ENCODE measurements around the gene CYP2A6. TPM values are rescaled to one million over a fixed set of nuclear protein-coding genes. Genes with fewer than 3 reads are reported as not detected.
A peak's percentile ranks its signal among the peaks of the same experiment; 100 is the strongest.
"Not testable (repeated sequence)": the region's sequence is repeated elsewhere in the genome, so short reads cannot be mapped to it uniquely, and the experiment has no call there.

The CYP2A6 gene
- polyA plus RNA-seq, 2 donors: not detected

DNA sequence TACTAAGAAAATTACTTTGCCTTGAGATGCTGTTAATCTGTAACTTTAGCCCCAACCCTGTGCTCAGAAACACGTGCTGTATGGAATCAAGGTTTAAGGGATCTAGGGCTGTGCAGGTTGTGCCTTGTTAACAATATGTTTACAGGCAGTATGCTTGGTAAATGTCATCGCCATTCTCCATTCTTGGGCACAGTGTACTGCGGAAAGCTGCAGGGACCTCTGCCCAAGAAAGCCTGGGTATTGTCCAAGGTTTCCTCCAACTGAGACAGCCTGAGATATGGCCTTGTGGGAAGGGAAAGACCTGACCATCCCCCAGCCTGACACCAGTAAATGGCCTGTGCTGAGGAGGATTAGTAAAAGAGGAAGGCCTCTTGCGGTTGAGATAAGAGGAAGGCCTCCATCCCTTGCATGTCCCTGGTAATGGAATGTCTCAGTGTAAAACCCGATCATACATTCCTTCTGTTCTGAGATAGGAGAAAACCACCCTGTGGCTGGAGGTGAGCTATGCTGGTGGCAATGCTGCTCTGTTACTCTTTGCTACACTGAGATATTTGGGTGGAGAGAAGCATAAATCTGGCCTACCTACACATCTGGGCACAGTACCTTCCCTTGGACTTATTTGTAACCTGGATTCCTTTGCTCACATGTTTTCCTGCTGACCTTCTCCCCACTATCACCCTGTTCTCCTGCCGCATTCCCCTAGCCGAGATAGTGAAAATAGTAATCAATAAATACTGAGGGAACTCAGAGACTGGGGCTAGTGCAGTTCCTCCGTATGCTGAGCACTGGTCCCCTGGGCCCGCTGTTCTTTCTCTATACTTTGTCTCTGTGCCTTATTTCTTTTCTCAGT lies 27.3 kb downstream of the CYP2A6 start:
- not testable (repeated sequence) for H3K9me3 ChIP-seq (ENCODE audit: control insufficient read depth in 2 of 2, insufficient read depth in 1 of 2, low read depth in 1 of 2, low read length in 1 of 2); H3K27ac ChIP-seq (ENCODE audit: low read depth in 2 of 2, low read length in 1 of 2); H3K36me3 ChIP-seq (ENCODE audit: control insufficient read depth in 2 of 2, insufficient read depth in 2 of 2, low read length in 1 of 2); H3K4me3 ChIP-seq (ENCODE audit: low read depth in 1 of 2, low read length in 2 of 2); H3K4me1 ChIP-seq (ENCODE audit: control insufficient read depth in 2 of 2, insufficient read depth in 2 of 2, low read length in 1 of 2); H3K27me3 ChIP-seq (ENCODE audit: control insufficient read depth in 1 of 2, insufficient read depth in 2 of 2, low read length in 2 of 2)
- WGBS, 2 donors: 65 to 80% methylated on average over 9 of the region's 9 CpGs

DNA sequence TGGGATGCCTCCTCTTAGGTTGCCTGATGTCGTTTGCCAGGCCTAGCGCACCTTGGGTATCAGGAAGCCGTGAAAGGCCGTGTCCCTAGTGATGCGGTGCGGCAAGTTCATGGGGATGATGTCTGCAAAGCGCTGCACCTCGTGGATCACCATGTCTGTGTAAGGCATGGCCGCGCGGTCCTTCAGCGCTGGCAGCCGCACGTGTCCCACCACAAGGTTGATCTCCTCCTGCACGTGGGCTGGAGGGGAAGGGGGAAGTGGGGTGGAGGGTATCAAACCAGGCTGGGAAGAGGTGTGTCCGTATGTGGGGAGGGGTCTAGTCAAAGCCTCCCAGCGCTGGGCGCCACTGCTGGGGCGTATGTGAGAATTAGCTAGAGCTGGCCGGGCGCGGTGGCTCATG lies 28.1 kb downstream of the CYP2A6 start:
- WGBS, 2 donors: 90 to 92% methylated on average over 22 of the region's 22 CpGs
- Histone ChIP-seq H3K4me3 (ENCODE audit: low read depth in 1 of 2, low read length in 2 of 2) (no peak overlapping the region), H3K9me3 (ENCODE audit: control insufficient read depth in 2 of 2, insufficient read depth in 1 of 2, low read depth in 1 of 2, low read length in 1 of 2) (no peaks in the 10 kb centered on the region), H3K36me3 (ENCODE audit: control insufficient read depth in 2 of 2, insufficient read depth in 2 of 2, low read length in 1 of 2) (peaks cover 0 to 5% of the 10 kb centered on the region in 2 donors), H3K27ac (ENCODE audit: low read depth in 2 of 2, low read length in 1 of 2) (no peak overlapping the region), H3K27me3 (ENCODE audit: control insufficient read depth in 1 of 2, insufficient read depth in 2 of 2, low read length in 2 of 2) (no peaks in the 10 kb centered on the region), H3K4me1 (ENCODE audit: control insufficient read depth in 2 of 2, insufficient read depth in 2 of 2, low read length in 1 of 2) (peaks cover 0 to 3% of the 10 kb centered on the region in 2 donors)

DNA sequence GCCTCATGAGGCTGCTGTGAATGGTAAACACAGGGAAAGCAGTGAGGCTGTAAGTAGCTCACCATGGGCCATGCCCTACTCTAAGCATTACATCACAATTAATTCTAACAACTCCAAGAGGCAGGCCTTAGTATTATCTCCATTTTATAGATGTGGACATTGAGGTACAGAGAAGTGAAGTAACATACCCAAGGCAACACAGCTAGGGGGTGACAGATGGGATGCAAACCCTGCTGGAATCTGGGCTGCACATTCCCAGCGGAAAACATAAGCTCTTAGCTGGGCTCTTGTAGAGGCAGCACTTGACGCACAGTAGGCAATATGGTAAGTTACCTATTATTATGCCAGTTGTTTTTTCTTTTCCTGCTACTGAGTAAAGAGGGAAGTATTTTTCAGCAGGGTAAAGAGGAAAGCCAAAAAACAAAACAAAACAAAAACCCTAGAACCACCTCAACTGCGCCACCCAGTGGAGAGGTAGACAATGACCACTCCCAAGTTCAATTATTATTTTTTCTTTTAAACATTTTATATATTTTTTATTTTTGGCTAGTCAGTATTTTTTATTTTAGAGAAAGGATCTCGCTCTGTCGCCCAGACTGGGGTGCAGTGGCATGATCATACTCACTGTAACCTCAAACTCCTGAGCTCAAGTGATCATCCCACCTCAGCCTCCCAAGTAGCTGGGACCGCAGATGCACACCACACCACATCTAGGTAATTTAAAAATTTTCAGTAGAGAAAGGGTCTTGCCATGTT lies 30.6 kb downstream of the CYP2A6 start:
- not testable (repeated sequence) for H3K9me3 ChIP-seq (ENCODE audit: control insufficient read depth in 2 of 2, insufficient read depth in 1 of 2, low read depth in 1 of 2, low read length in 1 of 2); H3K27me3 ChIP-seq (ENCODE audit: control insufficient read depth in 1 of 2, insufficient read depth in 2 of 2, low read length in 2 of 2); H3K4me1 ChIP-seq (ENCODE audit: control insufficient read depth in 2 of 2, insufficient read depth in 2 of 2, low read length in 1 of 2); H3K36me3 ChIP-seq (ENCODE audit: control insufficient read depth in 2 of 2, insufficient read depth in 2 of 2, low read length in 1 of 2); H3K4me3 ChIP-seq (ENCODE audit: low read depth in 1 of 2, low read length in 2 of 2)
- H3K27ac ChIP-seq (ENCODE audit: low read depth in 2 of 2, low read length in 1 of 2): peak overlapping the region in 1 of 2 donors; percentile 48
- WGBS, 2 donors: 40 to 43% methylated on average over 6 of the region's 6 CpGs

DNA sequence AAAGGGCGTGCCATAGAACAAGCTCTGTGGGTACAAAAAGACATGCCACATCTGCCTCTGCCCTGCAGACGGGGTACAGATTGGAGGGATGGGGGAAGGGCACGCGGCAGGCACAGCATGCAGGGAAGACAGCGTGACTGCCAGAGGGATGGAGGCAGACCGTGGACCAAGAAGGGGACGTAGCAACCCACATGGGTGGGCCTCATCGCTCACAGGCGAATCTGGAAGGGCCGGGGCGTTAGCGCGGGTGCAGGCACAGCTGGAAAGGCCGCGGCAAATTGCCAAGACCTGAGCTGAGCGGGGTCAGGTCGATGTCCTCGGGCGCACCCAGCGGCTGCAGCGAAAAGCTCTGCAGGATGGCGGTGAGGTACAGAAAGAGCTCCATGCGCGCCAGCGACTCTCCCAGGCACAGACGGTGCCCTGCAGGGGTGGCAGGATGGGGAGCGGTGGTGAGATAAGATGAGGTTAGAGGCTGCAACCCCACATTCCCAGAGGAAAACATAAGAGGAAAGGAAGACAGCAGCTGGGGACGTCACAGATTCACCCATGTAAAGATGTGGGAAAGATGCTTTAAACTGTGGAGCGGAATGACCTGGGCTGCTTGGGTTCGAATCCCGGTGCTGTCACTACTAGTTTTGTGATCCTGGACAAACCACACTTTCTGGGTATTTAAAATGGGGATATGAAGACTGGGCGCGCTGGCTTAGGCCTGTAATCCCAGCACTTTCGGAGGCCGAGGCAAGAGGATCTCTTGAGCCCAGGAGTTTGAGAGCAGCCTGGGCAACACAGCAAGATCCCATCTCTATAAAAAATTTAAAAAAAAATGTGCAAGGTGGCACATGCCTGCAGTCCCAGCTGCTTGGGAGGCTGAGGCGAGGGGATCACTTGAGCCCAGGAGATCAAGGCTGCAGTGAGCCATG lies 31.5 kb downstream of the CYP2A6 start:
- not testable (repeated sequence) for H3K4me3 ChIP-seq (ENCODE audit: low read depth in 1 of 2, low read length in 2 of 2); H3K27me3 ChIP-seq (ENCODE audit: control insufficient read depth in 1 of 2, insufficient read depth in 2 of 2, low read length in 2 of 2); H3K4me1 ChIP-seq (ENCODE audit: control insufficient read depth in 2 of 2, insufficient read depth in 2 of 2, low read length in 1 of 2); H3K36me3 ChIP-seq (ENCODE audit: control insufficient read depth in 2 of 2, insufficient read depth in 2 of 2, low read length in 1 of 2); H3K9me3 ChIP-seq (ENCODE audit: control insufficient read depth in 2 of 2, insufficient read depth in 1 of 2, low read depth in 1 of 2, low read length in 1 of 2)
- 22 to 39% methylated on average over 19 to 35 of the region's 36 CpGs for WGBS, 2 donors
- H3K27ac ChIP-seq (ENCODE audit: low read depth in 2 of 2, low read length in 1 of 2): peak overlapping the region in 1 of 2 donors; percentile 64

DNA sequence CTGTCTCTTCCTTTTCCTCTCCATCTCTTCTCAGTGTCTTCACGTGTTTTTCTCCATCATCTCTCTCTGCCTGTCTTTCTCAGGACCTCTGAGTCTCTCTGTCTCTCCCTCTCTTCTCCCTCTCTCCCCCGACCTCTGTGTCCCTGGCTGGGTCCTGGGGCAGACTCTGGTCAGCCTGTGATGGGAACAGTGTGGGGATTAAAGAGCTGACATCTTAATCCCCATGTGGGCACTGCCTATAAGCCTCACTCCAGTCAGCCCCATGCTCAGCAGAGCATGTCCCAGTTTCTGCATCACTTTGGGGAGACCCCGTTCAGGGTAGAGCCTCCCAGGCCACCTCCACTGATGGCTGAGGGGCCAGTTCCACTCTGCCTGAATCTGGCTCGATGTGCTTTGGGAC lies 35.0 kb downstream of the CYP2A6 start:
- WGBS, 2 donors: 66 to 73% methylated on average over 4 of the region's 4 CpGs
- Histone ChIP-seq H3K27me3 (ENCODE audit: control insufficient read depth in 1 of 2, insufficient read depth in 2 of 2, low read length in 2 of 2) (no peaks in the 10 kb centered on the region), H3K27ac (ENCODE audit: low read depth in 2 of 2, low read length in 1 of 2) (no peak overlapping the region), H3K9me3 (ENCODE audit: control insufficient read depth in 2 of 2, insufficient read depth in 1 of 2, low read depth in 1 of 2, low read length in 1 of 2) (no peaks in the 10 kb centered on the region), H3K36me3 (ENCODE audit: control insufficient read depth in 2 of 2, insufficient read depth in 2 of 2, low read length in 1 of 2) (no peaks in the 10 kb centered on the region), H3K4me1 (ENCODE audit: control insufficient read depth in 2 of 2, insufficient read depth in 2 of 2, low read length in 1 of 2) (peaks cover 0 to 12% of the 10 kb centered on the region in 2 donors), H3K4me3 (ENCODE audit: low read depth in 1 of 2, low read length in 2 of 2) (no peak overlapping the region)

DNA sequence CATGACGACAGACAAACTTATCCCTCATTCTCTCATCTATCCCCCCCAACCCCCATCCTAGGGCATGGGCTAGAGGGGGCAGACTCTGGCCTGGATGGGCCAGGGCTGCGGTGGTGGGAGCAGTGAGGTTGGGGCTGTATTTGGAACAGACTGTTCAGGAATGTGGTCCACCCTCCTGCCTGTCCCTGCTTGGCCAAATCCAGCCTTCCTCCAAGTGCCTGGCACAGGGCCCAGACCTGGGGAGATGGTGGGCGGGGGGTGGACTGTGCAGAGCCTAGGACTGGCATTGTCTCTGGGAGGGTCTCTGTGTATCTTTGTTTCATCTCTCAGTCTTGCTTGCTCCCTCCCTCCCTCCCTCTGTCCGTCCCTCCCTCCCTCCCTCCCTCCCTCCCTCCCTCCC lies 37.1 kb downstream of the CYP2A6 start:
- Histone ChIP-seq H3K4me3 (ENCODE audit: low read depth in 1 of 2, low read length in 2 of 2) (no peak overlapping the region), H3K27me3 (ENCODE audit: control insufficient read depth in 1 of 2, insufficient read depth in 2 of 2, low read length in 2 of 2) (no peaks in the 10 kb centered on the region), H3K4me1 (ENCODE audit: control insufficient read depth in 2 of 2, insufficient read depth in 2 of 2, low read length in 1 of 2) (peaks cover 0 to 16% of the 10 kb centered on the region in 2 donors), H3K36me3 (ENCODE audit: control insufficient read depth in 2 of 2, insufficient read depth in 2 of 2, low read length in 1 of 2) (peaks cover 0 to 13% of the 10 kb centered on the region in 2 donors), H3K27ac (ENCODE audit: low read depth in 2 of 2, low read length in 1 of 2) (no peak overlapping the region), H3K9me3 (ENCODE audit: control insufficient read depth in 2 of 2, insufficient read depth in 1 of 2, low read depth in 1 of 2, low read length in 1 of 2) (no peaks in the 10 kb centered on the region)
- WGBS, 2 donors: 18 to 31% methylated on average over 4 of the region's 4 CpGs

DNA sequence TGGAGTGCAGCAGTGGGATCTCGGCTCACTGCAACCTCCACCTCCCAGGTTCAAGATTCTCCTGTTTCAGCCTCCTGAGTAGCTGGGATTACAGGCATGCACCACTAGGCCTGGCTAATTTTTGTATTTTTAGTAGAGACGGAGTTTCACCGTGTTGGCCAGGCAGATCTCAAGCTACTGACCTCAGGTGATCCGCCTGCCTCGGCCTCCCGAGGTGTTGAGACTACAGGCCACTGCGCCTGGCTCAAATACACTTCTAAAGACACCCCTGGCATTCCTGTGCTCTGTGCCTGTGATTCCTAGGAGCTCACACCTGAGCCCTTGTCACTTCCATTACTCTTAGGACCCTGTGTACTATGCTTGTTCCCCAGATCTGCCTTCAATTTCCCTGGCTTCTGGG lies 37.7 kb downstream of the CYP2A6 start:
- not testable (repeated sequence) for H3K4me3 ChIP-seq (ENCODE audit: low read depth in 1 of 2, low read length in 2 of 2); H3K27ac ChIP-seq (ENCODE audit: low read depth in 2 of 2, low read length in 1 of 2); H3K9me3 ChIP-seq (ENCODE audit: control insufficient read depth in 2 of 2, insufficient read depth in 1 of 2, low read depth in 1 of 2, low read length in 1 of 2); H3K27me3 ChIP-seq (ENCODE audit: control insufficient read depth in 1 of 2, insufficient read depth in 2 of 2, low read length in 2 of 2)
- 81 to 83% methylated on average over 7 of the region's 7 CpGs for WGBS, 2 donors
- Histone ChIP-seq H3K4me1 (ENCODE audit: control insufficient read depth in 2 of 2, insufficient read depth in 2 of 2, low read length in 1 of 2) (peaks cover 3 to 16% of the 10 kb centered on the region in 2 donors), H3K36me3 (ENCODE audit: control insufficient read depth in 2 of 2, insufficient read depth in 2 of 2, low read length in 1 of 2) (peaks cover 0 to 19% of the 10 kb centered on the region in 2 donors)

DNA sequence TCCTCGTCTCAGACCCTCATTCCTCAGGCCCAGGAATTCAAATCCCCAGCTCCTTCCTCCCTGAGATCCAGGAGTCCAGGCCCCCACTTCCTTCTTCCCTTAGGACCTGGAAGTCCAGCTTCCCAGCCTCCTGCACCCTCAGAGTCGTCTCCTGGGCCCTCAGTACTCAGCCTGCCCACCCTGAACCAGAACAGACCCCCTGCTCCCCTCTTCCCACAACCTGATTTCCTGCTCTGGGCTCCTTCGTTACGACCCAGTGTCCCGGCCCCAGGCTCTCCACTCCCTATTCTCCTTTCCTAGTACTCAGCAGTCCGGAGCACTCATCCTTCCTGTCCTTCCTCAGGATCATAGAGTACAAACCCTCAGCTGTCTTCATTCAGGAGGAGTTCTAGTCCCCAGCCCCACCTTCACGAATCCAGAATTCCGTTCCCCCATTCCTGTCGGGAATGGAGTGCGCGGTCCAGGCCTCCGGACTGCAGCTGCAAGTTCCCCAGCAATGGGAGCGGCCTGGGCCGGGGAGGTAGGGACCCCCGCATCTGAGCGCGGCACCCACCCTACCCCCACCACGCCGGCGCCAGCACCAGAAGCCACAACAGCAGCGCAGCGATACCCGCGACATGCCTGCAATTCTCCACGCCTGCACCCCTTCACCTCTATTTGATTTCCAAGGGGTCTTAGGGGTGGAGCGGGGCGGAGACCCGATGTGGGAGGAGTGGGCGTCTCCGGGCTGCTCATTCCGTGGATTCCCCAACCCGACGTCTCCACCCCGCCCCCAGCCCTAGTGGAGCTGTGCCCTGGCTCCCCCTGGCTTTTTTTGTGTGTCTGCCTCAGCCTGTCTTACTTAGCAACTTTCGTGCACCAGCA lies 38.5 kb downstream of the CYP2A6 start:
- WGBS, 2 donors: 19 to 26% methylated on average over 35 of the region's 35 CpGs
- peaks cover 0 to 26% of the 10 kb centered on the region in 2 donors for H3K36me3 ChIP-seq (ENCODE audit: control insufficient read depth in 2 of 2, insufficient read depth in 2 of 2, low read length in 1 of 2)
- no peaks in the 10 kb centered on the region for H3K27me3 ChIP-seq (ENCODE audit: control insufficient read depth in 1 of 2, insufficient read depth in 2 of 2, low read length in 2 of 2)
- peaks cover 4 to 20% of the 10 kb centered on the region in 2 donors for H3K4me1 ChIP-seq (ENCODE audit: control insufficient read depth in 2 of 2, insufficient read depth in 2 of 2, low read length in 1 of 2)
- H3K27ac ChIP-seq (ENCODE audit: low read depth in 2 of 2, low read length in 1 of 2): peak overlapping the region; percentile 52
- no peaks in the 10 kb centered on the region for H3K9me3 ChIP-seq (ENCODE audit: control insufficient read depth in 2 of 2, insufficient read depth in 1 of 2, low read depth in 1 of 2, low read length in 1 of 2)
- H3K4me3 ChIP-seq (ENCODE audit: low read depth in 1 of 2, low read length in 2 of 2): peak overlapping the region; percentile 5 to 29
